Esophagus squamous epithelium (tissue), 5 donors: ENCODE results near the gene TOM1. TPM values are rescaled to one million over a fixed set of nuclear protein-coding genes. Genes with fewer than 3 reads are reported as not detected.

Experiments used
- DNase-seq: peaks from one replicate; lab custom pipeline; 2025; lab: John Stamatoyannopoulos, UW
- H3K27ac ChIP-seq, 4 donors: fragments of 200-600 bp; sonication (generic); one replicate each; pipeline ENCODE4 v1.5.1; 2016 to 2019; ENCODE audit warnings: mild to moderate bottlenecking in 1 of 4
- H3K27me3 ChIP-seq, 4 donors: fragments of 200-600 bp; sonication (generic); 1 replicate in 3 of 4; 2 replicates in 1 of 4; pipeline versions ENCODE4 v1.5.1 to v1.6.0; 2017 to 2021; ENCODE audit warnings: antibody characterized with exemption in 1 of 4
- H3K36me3 ChIP-seq, 3 donors: fragments of 200-600 bp; sonication (generic); one replicate each; pipeline ENCODE4 v1.5.1; 2016 to 2019
- H3K4me1 ChIP-seq, 3 donors: fragments of 200-600 bp; sonication (generic); one replicate each; pipeline ENCODE4 v1.5.1; 2017 to 2019
- H3K4me3 ChIP-seq, 4 donors: fragments of 200-600 bp; sonication (generic); 1 replicate in 3 of 4; 2 replicates in 1 of 4; pipeline ENCODE4 v1.5.1; 2016 to 2019; ENCODE audit warnings: mild to moderate bottlenecking in 2 of 4, moderate library complexity in 1 of 4
- H3K9me3 ChIP-seq, 3 donors: fragments of 200-600 bp; sonication (generic); one replicate each; pipeline ENCODE4 v1.5.1; 2016 to 2019
- POLR2A ChIP-seq, 4 donors: fragments of 450-650 bp; IDR thresholded peaks; one replicate each; pipeline ENCODE4 v1.6.1; 2017; ENCODE audit warnings: antibody characterized with exemption in 4 of 4, mild to moderate bottlenecking in 4 of 4, moderate library complexity in 3 of 4
- WGBS, 2 donors: methylation state at CpG; one replicate each; pipeline ENCODE4 v1.1.5; 2018; 5-methylcytosine and 5-hydroxymethylcytosine counted together
- intact Hi-C: fragments of 100-400 bp; cut with DNase I; formaldehyde crosslinking; loops from one replicate; pipeline ENCODE4 v1.15.0; 2022
- total RNA-seq, 4 donors: library from RNA; depleted of rRNA; stranded (reverse); fragments of >200 nt; gene quantifications; one replicate each; pipeline ENCODE4 v1.1.0, GENCODE V29; 2016
- TF ChIP-seq, protein P1 (sequence below), 6 experiments: fragments of 450-650 bp in 4 of 6; fragments of 200-600 bp in 2 of 6; sonication (generic) in 2 of 6; IDR thresholded peaks; one replicate each; pipeline ENCODE4 v1.5.1; 2016 to 2019; ENCODE audit warnings: antibody characterized with exemption in 6 of 6, mild to moderate bottlenecking in 4 of 6, moderate library complexity in 4 of 6
- donor health status: DM: yes; HTN: yes; CAD: no.

The TOM1 gene
- total RNA-seq, 4 donors from 2014 or later, result 72.1 to 145 (median 106) TPM

DNA sequence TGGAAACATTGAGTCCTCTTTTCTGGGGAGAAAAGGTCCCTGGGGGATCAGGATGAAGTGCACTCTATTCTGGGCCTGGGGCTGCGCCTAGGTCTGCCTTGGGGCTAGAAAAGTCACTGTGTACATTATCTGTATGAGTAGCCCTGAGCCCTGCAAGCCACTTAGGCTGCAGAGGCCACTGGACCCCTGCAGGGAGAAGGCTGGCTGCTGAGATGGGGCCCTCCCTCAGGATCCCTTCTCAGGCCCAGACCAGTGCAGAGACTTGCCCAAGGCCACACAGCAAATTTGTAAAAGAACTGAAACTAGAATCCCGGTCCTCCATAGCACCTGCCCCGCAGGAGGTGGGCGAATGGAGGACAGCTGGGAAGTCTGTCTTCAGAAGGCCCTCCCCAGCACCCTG is 54.4 kb downstream of the TOM1 start:
- TF ChIP-seq POLR2A (IDR thresholded peaks at IDR 0.05), result no peak
- TF ChIP-seq, protein P1, sequence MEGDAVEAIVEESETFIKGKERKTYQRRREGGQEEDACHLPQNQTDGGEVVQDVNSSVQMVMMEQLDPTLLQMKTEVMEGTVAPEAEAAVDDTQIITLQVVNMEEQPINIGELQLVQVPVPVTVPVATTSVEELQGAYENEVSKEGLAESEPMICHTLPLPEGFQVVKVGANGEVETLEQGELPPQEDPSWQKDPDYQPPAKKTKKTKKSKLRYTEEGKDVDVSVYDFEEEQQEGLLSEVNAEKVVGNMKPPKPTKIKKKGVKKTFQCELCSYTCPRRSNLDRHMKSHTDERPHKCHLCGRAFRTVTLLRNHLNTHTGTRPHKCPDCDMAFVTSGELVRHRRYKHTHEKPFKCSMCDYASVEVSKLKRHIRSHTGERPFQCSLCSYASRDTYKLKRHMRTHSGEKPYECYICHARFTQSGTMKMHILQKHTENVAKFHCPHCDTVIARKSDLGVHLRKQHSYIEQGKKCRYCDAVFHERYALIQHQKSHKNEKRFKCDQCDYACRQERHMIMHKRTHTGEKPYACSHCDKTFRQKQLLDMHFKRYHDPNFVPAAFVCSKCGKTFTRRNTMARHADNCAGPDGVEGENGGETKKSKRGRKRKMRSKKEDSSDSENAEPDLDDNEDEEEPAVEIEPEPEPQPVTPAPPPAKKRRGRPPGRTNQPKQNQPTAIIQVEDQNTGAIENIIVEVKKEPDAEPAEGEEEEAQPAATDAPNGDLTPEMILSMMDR (IDR thresholded peaks at IDR 0.05), result no peak
- Histone ChIP-seq H3K9me3 (no peaks in the 10 kb centered on the region), H3K36me3 (no peaks in the 10 kb centered on the region), H3K27me3 (peaks cover 0 to 4% (median 0%) of the 10 kb centered on the region in 4 donors), H3K4me3 (no peak overlapping the region), H3K27ac (peak overlapping the region in 2 of 4 donors; percentile 14 to 74), H3K4me1 (peaks cover 18 to 41% (median 27%) of the 10 kb centered on the region in 3 donors)
- no peak for DNase-seq
- 83 to 84% methylated on average over 4 of the region's 4 CpGs for WGBS, 2 donors
- intact Hi-C loops, result no loop called here

GRCh38 chr22:35357883-35358621 is 58.4 kb downstream of the TOM1 start:
- H3K27ac ChIP-seq, result no peak overlapping the region
- no peak for DNase-seq
- TF ChIP-seq POLR2A (IDR thresholded peaks at IDR 0.05), result no peak
- TF ChIP-seq, protein P1 (IDR thresholded peaks at IDR 0.05), result no peak
- H3K4me3 ChIP-seq, result no peak overlapping the region
- no peaks in the 10 kb centered on the region for H3K9me3 ChIP-seq
- WGBS, 2 donors, result 64 to 81% methylated on average over 3 of the region's 6 CpGs
- intact Hi-C loops, result no loop called here
- H3K27me3 ChIP-seq, result peaks cover 0 to 36% (median 0%) of the 10 kb centered on the region in 4 donors
- peaks cover 0 to under 1% (median 0%) of the 10 kb centered on the region in 3 donors for H3K4me1 ChIP-seq
- no peaks in the 10 kb centered on the region for H3K36me3 ChIP-seq

- TF ChIP-seq POLR2A (IDR thresholded peaks at IDR 0.05), result no peak
- TF ChIP-seq, protein P1 (IDR thresholded peaks at IDR 0.05), result no peak
- 73 to 80% methylated on average over 5 to 9 of the region's 9 CpGs for WGBS, 2 donors
- DNase-seq, result no peak
- Histone ChIP-seq H3K36me3 (no peaks in the 10 kb centered on the region), H3K9me3 (no peaks in the 10 kb centered on the region), H3K4me3 (no peak overlapping the region), H3K27me3 (peaks cover 0 to 36% (median 0%) of the 10 kb centered on the region in 4 donors), H3K27ac (no peak overlapping the region), H3K4me1 (peaks cover 0 to 6% (median 0%) of the 10 kb centered on the region in 3 donors)
- intact Hi-C loops, result no loop called here
Observed at GRCh38 chr22:35359380-35360065, 59.8 kb downstream of the TOM1 start.

DNA sequence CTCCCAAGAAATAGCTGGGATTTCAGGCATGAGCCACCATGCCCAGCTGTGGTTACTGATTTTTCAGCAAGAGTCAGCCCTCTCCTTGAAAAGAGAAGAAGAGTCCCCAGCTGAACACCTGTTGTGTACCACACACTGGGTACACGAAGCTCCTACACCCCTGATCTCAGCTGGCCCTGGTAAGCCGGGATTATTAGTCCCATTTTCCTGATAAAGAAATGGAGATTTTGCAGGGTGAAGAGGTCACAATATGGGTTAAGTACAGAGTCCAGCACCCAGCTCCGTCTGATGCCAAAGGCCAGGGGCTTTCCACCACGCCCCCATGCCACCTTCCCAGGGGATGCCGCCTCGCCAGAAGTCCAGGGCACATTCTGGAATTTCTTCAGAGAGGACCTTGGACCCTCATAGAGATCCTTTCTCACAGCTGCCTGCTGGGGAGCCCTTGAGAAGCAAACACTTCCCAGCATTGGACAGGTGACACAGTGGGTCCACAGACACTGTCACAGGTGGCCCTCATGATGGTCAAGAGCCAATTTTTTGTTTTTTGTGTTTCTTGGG is 61.4 kb downstream of the TOM1 start:
- DNase-seq, result no peak
- Histone ChIP-seq H3K4me3 (no peak overlapping the region), H3K27me3 (peaks cover 0 to 40% (median 0%) of the 10 kb centered on the region in 4 donors), H3K27ac (no peak overlapping the region), H3K9me3 (no peaks in the 10 kb centered on the region), H3K4me1 (peaks cover 0 to 6% (median 0%) of the 10 kb centered on the region in 3 donors), H3K36me3 (no peaks in the 10 kb centered on the region)
- TF ChIP-seq POLR2A (IDR thresholded peaks at IDR 0.05), result no peak
- TF ChIP-seq, protein P1 (IDR thresholded peaks at IDR 0.05), result no peak
- intact Hi-C loops, result no loop called here
- WGBS, 2 donors, result 53 to 71% methylated on average over 2 to 6 of the region's 6 CpGs
